CD14-positive monocyte (primary cell): ENCODE results near the gene PVALEF. TPM values are rescaled to one million over a fixed set of nuclear protein-coding genes. Genes with fewer than 3 reads are reported as not detected.

Experiments
- DNase-seq, 3 donors: peaks; one replicate each; pipeline ENCODE4 v3.0.0-alpha.2; 2011 to 2022
- H2AFZ ChIP-seq: 2 replicates; pipeline ENCODE4 v1.6.0; 2012; ENCODE audit warnings: mild to moderate bottlenecking, low read depth, low read length, inconsistent platforms; ENCODE audit not compliant: insufficient read depth, poor library complexity, severe bottlenecking
- H3K27ac ChIP-seq, 2 donors: 1 replicate in 1 of 2; 2 replicates in 1 of 2; pipeline ENCODE4 v1.5.1; 2012 to 2013; ENCODE audit warnings: low read length in 2 of 2, control low read depth in 1 of 2, inconsistent platforms in 1 of 2, low read depth in 1 of 2, mild to moderate bottlenecking in 1 of 2
- H3K27me3 ChIP-seq, 2 donors: one replicate each; pipeline versions ENCODE4 v1.6.0 to v1.6.1; 2011 to 2013; ENCODE audit warnings: low read length in 2 of 2; ENCODE audit not compliant: control insufficient read depth in 2 of 2, insufficient read depth in 2 of 2
- H3K36me3 ChIP-seq, 2 donors: replicated peaks in 1 of 2; 1 replicate in 1 of 2; 2 replicates in 1 of 2; pipeline versions ENCODE4 v1.5.1 to v1.6.1; 2012 to 2013; ENCODE audit warnings: low read length in 2 of 2, control low read depth in 1 of 2, inconsistent platforms in 1 of 2, mild to moderate bottlenecking in 1 of 2; ENCODE audit not compliant: insufficient read depth in 2 of 2, control insufficient read depth in 1 of 2
- H3K4me1 ChIP-seq, 2 donors: 1 replicate in 1 of 2; 2 replicates in 1 of 2; pipeline versions ENCODE4 v1.5.1 to v1.6.1; 2012 to 2013; ENCODE audit warnings: low read length in 2 of 2, control low read depth in 1 of 2, inconsistent platforms in 1 of 2, mild to moderate bottlenecking in 1 of 2, moderate library complexity in 1 of 2; ENCODE audit not compliant: insufficient read depth in 2 of 2, control insufficient read depth in 1 of 2
- H3K4me2 ChIP-seq: replicated peaks from 2 replicates; pipeline ENCODE3; 2012; ENCODE audit warnings: low read length, moderate library complexity, mild to moderate bottlenecking; ENCODE audit not compliant: poor library complexity, severe bottlenecking; ENCODE audit errors: extremely low read depth
- H3K4me3 ChIP-seq, 3 experiments: fragments of 200-600 bp in 1 of 3; sonication (generic) in 1 of 3; replicated peaks in 1 of 3; 1 replicate in 2 of 3; 2 replicates in 1 of 3; pipeline ENCODE4 v1.5.1; 2011 to 2013; ENCODE audit warnings: low read length in 3 of 3, mild to moderate bottlenecking in 3 of 3, control low read depth in 2 of 3, low read depth in 2 of 3, inconsistent platforms in 1 of 3, moderate library complexity in 1 of 3
- H3K79me2 ChIP-seq: 2 replicates; pipeline ENCODE4 v1.6.0; 2012; ENCODE audit warnings: mild to moderate bottlenecking, control low read depth, inconsistent platforms, low read length, moderate library complexity; ENCODE audit not compliant: insufficient read depth
- H3K9ac ChIP-seq: 2 replicates; pipeline ENCODE4 v1.6.0; 2017; ENCODE audit warnings: low read length, mild to moderate bottlenecking; ENCODE audit not compliant: insufficient read depth, poor library complexity, severe bottlenecking
- H3K9me3 ChIP-seq, 2 donors: replicated peaks in 1 of 2; 1 replicate in 1 of 2; 2 replicates in 1 of 2; pipeline versions ENCODE4 v1.5.1 to v1.6.1; 2012 to 2013; ENCODE audit warnings: low read length in 2 of 2, control low read depth in 1 of 2; ENCODE audit not compliant: control insufficient read depth in 1 of 2, insufficient read depth in 1 of 2
- H4K20me1 ChIP-seq: 2 replicates; pipeline ENCODE4 v1.6.0; 2012; ENCODE audit warnings: mild to moderate bottlenecking, low read length, control low read depth, moderate library complexity; ENCODE audit not compliant: insufficient read depth
- H3K27ac Mint-ChIP-seq, 7 donors: one replicate each; pipeline ENCODE4 v1.8.0; 2020; ENCODE audit warnings: mild to moderate bottlenecking in 7 of 7, mixed read lengths in 7 of 7, moderate library complexity in 6 of 7, inconsistent platforms in 2 of 7
- H3K27me3 Mint-ChIP-seq, 3 donors: one replicate each; pipeline ENCODE4 v1.8.0; 2021 to 2022; ENCODE audit warnings: low read depth in 3 of 3, mild to moderate bottlenecking in 3 of 3, mixed read lengths in 3 of 3, moderate library complexity in 3 of 3, inconsistent platforms in 1 of 3
- H3K36me3 Mint-ChIP-seq, 2 donors: one replicate each; pipeline ENCODE4 v1.8.0; 2020; ENCODE audit warnings: mixed read lengths in 2 of 2, inconsistent platforms in 1 of 2, mild to moderate bottlenecking in 1 of 2
- H3K4me1 Mint-ChIP-seq: one replicate; pipeline ENCODE4 v1.8.0; 2020; ENCODE audit warnings: mild to moderate bottlenecking, mixed read lengths
- H3K4me3 Mint-ChIP-seq, 2 donors: one replicate each; pipeline ENCODE4 v1.8.0; 2020; ENCODE audit warnings: mild to moderate bottlenecking in 2 of 2, mixed read lengths in 2 of 2, moderate library complexity in 1 of 2
- H3K9me3 Mint-ChIP-seq, 7 donors: one replicate each; pipeline ENCODE4 v1.8.0; 2020 to 2022; ENCODE audit warnings: mixed read lengths in 7 of 7, mild to moderate bottlenecking in 6 of 7, moderate library complexity in 6 of 7, inconsistent platforms in 2 of 7
- WGBS: methylation state at CpG from one replicate; pipeline ENCODE4 v1.1.5; 2013; ENCODE audit warnings: missing lambda C conversion rate; ENCODE audit not compliant: insufficient coverage; 5-methylcytosine and 5-hydroxymethylcytosine counted together
- intact Hi-C, 2 donors: fragments of 100-400 bp; cut with micrococcal nuclease; formaldehyde crosslinking; loops; one replicate each; pipeline versions ENCODE4 v1.15.0 to v1.15.1; 2023
- polyA plus RNA-seq, 3 donors: library from polyadenylated mRNA; depleted of rRNA in 1 of 3; unstranded in 2 of 3; stranded (reverse) in 1 of 3; fragments of 300-500 nt in 2 of 3; fragments of >200 nt in 1 of 3; fragmentation: Illumina TruSeq in 2 of 3; gene quantifications; 1 replicate in 2 of 3; 2 replicates in 1 of 3; pipeline ENCODE4 v1.2.3, GENCODE V29; 2012 to 2021
- TF ChIP-seq, protein P1 (sequence below): fragments of 200-600 bp; IDR thresholded peaks from one replicate; pipeline ENCODE4 v1.8.0; 2022; ENCODE audit warnings: antibody characterized with exemption, mild to moderate bottlenecking

The PVALEF gene
- polyA plus RNA-seq, 3 donors = not detected

DNA sequence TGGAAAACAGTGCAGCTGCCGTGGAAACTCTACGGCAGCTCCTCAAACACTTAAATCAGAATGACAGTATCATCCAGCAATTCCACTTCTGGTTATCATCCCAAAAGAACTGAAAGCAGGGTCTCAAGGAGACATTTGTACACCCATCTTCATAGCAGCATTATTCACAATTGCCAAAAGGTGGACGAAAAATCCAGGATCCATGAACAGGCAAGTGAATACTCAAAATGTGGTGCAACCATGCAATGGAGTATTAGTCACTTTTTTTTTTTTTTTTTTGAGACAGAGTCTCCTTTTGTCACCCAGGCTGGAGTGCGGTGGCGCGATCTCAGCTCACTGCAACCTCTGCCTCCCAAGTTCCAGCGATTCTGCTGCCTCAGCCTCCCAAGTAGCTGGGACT is 11.4 kb downstream of the PVALEF start:
- no peak overlapping the region for H3K27ac ChIP-seq
- H3K4me3 ChIP-seq = no peak overlapping the region
- intact Hi-C loops = no loop called here
- H3K4me3 Mint-ChIP-seq = no peak overlapping the region
- H3K27ac Mint-ChIP-seq = no peak overlapping the region
- H3K79me2 ChIP-seq = no peaks in the 10 kb centered on the region
- H3K27me3 ChIP-seq = no peaks in the 10 kb centered on the region
- no peaks in the 10 kb centered on the region for H4K20me1 ChIP-seq
- H3K9ac ChIP-seq = no peak overlapping the region
- H2AFZ ChIP-seq = no peak overlapping the region
- peaks cover 0 to 3% of the 10 kb centered on the region in 2 donors for H3K36me3 Mint-ChIP-seq
- no peak overlapping the region for H3K4me2 ChIP-seq
- peaks cover 2 to 8% (median 6%) of the 10 kb centered on the region in 3 donors for H3K27me3 Mint-ChIP-seq
- H3K9me3 Mint-ChIP-seq = peaks cover 3 to 10% (median 7%) of the 10 kb centered on the region in 7 donors
- H3K9me3 ChIP-seq = peaks cover 0 to 6% of the 10 kb centered on the region in 2 donors
- no peaks in the 10 kb centered on the region for H3K4me1 Mint-ChIP-seq
- H3K4me1 ChIP-seq = no peaks in the 10 kb centered on the region
- TF ChIP-seq, protein P1, sequence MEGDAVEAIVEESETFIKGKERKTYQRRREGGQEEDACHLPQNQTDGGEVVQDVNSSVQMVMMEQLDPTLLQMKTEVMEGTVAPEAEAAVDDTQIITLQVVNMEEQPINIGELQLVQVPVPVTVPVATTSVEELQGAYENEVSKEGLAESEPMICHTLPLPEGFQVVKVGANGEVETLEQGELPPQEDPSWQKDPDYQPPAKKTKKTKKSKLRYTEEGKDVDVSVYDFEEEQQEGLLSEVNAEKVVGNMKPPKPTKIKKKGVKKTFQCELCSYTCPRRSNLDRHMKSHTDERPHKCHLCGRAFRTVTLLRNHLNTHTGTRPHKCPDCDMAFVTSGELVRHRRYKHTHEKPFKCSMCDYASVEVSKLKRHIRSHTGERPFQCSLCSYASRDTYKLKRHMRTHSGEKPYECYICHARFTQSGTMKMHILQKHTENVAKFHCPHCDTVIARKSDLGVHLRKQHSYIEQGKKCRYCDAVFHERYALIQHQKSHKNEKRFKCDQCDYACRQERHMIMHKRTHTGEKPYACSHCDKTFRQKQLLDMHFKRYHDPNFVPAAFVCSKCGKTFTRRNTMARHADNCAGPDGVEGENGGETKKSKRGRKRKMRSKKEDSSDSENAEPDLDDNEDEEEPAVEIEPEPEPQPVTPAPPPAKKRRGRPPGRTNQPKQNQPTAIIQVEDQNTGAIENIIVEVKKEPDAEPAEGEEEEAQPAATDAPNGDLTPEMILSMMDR = peak; percentile 15
- WGBS = 100% methylated on average over 4 of the region's 7 CpGs
- peak in 1 of 3 donors; percentile 17 for DNase-seq
- H3K36me3 ChIP-seq = no peaks in the 10 kb centered on the region

DNA sequence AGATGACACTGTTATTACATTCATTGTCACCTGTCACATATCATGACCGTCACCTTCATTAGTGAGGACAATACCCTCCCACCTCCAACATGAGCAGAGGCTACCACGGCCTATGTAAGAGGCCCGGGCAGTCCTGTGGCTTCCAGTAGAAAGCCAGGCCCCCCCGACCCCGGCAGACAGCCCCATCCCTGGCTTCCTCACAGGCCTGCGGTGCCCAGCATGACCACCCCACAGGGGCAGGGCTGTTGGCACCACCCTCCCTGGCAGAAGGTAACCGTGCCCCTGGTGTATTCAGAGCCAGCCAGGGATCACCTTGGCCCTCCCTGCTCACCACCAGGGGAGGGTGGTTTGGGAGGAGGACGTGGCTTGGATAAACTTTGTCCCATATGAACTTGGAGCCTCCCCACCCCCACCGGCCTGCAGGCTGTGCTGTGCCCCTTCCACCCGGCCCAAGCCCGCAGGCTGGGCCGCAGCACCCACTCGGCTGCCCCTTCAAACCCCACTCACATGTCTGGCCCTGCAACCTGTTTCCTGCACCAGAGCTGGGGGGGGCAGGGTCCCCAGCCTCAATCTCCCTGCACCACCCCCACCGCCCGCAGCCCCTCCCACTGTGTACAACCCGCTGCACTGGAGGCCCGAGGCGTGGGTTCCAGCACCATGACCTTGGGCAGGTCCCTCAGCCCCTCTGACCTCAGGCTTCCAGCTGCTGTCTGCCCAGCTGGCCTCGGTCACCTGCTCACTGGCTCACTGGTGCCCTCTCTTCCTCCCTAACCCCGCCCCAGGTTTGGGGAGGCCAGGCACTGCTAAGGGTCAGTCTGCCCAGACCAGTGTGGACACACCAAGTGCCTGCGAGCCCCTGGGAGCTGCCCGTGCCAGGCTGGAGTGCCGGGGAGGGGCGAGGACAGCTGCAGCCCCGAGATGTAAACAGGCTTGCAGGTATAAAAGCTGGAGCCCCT is 13.1 kb downstream of the PVALEF start:
- no peak overlapping the region for H3K4me3 Mint-ChIP-seq
- intact Hi-C loops = no loop called here
- Histone ChIP-seq H3K4me3 (no peak overlapping the region), H2AFZ (no peak overlapping the region), H3K9me3 (peaks cover 0 to 6% of the 10 kb centered on the region in 2 donors), H3K4me2 (no peak overlapping the region), H3K4me1 (no peaks in the 10 kb centered on the region), H3K27ac (no peak overlapping the region), H3K79me2 (no peaks in the 10 kb centered on the region), H3K36me3 (no peaks in the 10 kb centered on the region), H4K20me1 (no peaks in the 10 kb centered on the region), H3K27me3 (peaks cover 0 to 2% of the 10 kb centered on the region in 2 donors), H3K9ac (no peak overlapping the region)
- TF ChIP-seq, protein P1 = no peak
- H3K36me3 Mint-ChIP-seq = peaks cover 0 to 3% of the 10 kb centered on the region in 2 donors
- no peaks in the 10 kb centered on the region for H3K4me1 Mint-ChIP-seq
- H3K27ac Mint-ChIP-seq = no peak overlapping the region
- DNase-seq = no peak
- H3K9me3 Mint-ChIP-seq = peaks cover 3 to 11% (median 7%) of the 10 kb centered on the region in 7 donors
- H3K27me3 Mint-ChIP-seq = peaks cover 2 to 8% (median 6%) of the 10 kb centered on the region in 3 donors
- WGBS = 92% methylated on average over 19 of the region's 25 CpGs
